MV-4-11 (cell line): ENCODE results near the gene NNMT.

ENCODE experiments used
- DNase-seq: peaks from one replicate; lab custom pipeline; 2025; lab: John Stamatoyannopoulos, UW

Gene NNMT

DNA sequence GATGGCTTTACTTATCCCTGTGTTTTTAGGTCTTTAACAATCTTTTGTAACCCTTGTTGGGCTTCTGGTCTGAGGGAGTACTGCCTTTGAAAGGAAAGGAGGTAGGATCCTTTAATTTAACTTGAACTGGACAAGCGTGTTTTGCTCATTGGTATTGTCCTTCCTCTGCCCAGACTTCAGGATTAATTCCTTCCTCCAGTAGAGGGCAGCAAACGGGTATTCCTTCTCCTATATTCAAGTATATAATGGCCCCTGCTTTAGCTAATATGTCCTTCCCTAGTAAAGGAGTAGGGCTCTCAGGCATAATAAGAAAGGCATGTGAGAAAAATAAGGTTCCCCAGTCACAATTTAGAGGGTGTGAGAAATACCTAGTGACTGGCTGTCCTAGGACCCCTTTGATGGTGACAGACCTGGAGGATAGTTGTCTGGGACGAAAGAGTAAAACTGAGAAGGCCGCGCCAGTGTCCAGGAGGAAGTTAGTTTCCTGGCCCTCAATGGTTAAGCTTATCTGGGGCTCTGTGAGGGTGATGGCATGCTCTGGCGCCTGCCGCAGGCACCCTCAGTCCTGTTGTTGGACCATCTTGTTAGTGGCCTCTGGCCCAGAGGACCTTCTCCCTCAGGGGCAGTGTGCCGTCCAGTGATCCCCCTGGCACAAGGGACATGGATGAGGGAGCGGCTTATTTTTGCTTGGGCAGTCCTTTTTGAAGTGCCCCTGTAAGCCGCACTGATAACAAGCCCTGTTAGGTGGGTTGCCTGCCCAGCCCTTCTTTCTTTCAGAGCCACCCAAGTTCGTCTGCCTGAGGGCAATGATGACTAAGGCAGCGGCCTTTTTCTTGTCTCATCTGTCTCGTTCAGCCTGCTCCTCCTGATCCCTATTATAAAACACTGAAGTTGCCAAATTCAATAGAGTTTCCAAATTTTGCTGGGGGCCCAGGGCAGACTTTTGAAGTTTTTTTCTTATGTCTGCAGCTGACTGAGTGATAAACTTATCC is 52.3 kb downstream of the NNMT start:
- peak; percentile 43 for DNase-seq

DNA sequence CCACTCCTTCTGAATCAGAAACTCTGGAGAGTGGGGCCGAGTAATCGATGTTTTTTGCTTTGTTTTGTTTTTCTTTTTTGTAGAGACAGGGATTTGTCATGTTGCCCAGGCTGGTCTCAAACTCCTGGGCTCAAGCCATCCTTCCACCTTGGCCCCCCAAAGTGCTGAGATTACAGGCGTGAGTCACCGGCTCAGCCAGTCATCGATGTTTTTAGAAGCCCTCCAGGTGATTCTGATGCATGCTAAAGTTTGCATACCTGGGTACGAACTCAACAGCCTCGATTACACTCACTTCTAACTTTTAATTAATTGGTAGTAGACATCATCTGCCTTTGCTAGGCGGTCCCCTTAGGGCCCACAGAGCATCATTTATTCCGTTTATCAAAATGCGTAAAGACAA is 53.8 kb downstream of the NNMT start:
- DNase-seq: no peak

DNA sequence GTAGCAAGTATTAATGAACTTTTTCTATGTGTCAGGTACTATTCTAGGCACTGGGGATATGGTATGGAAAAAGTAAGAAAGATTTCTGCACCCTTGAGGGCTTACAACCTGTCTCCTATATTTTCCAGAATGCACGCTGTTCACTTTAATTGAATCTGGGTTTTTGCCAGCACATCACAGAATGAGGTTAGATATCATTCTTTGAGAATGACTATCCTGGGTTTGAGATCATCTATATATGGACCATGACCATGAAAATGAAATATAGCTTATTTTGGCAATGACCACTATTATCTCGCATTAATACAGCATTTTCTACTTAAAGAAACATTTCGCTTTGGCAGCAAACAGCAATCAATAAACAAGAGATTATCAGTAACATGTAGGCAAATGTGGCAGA is 57.2 kb downstream of the NNMT start:
- no peak for DNase-seq

DNA sequence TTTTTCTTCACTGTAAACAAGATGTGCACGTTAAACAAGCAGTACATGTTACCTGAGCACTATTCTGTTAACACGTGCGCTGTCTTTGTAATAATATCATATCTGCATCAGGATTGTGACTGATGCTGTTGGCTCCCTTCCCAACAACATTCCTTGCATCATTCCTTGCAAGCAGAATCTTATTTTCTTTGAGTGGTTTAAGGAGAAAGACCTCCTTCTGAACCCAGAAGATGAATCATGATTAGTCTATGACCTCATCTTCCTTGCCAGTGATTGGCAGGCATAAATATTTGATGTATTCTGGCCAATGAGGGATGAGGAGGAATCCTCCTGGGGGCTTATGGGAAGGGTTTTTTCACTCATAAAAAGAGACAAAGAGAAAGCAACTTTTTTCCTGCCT is 57.9 kb downstream of the NNMT start:
- DNase-seq: no peak

DNA sequence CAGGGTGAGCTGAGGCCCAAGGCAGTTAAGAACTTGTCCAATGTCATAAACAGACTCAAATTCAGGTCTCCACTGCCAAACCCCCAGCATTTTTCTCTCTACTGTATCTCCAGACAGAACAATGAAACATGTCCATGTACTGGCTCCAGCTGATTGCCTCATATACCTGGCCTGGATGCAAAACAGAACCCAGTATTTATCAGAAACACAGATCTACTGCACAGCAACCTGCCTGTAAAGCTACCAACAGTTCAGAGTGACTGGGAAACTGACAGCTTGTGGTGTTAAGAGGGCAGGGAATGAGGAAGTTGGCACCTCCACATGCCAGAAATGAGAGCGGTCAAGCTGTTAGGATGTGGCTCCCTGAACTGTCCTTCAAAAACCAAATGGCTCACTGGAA is 62.5 kb downstream of the NNMT start:
- DNase-seq: peak; percentile 56

DNA sequence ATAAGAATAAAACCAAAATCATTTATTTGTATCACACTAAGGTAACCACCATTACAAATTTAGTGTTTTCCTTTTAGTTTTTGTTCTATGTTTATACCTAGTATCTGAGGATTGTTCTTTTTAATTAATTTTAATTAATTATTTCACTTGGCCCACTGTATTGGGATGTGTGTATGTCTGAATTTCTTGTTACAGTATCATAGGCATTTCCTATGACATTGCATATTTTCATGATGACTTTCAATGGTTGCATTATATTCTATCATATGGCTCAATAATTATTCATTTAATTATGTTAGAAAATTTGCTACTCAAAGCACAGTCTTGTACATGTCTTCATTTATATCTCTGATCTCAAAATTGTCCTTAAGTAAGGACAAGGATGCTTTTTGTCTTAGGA is 63.1 kb downstream of the NNMT start:
- DNase-seq: no peak

DNA sequence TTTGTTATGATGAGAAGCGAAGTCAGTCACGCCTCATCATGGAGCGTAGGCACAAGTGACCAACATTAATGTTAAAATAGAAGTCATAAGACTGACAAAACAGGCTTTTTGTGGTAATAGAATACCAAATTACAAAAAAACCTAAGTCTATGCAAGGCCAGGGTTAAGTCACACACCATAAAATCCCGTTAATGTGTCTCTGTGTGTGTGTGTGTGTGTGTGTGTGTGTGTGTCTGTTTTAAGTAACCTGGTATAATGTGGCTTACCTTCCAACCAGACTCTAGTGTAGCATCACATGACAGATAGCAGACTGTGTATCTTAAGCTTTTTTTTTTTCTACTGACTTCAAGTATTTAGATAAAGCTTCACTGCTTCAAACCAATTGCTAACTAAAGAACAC is 66.1 kb downstream of the NNMT start:
- DNase-seq: no peak

DNA sequence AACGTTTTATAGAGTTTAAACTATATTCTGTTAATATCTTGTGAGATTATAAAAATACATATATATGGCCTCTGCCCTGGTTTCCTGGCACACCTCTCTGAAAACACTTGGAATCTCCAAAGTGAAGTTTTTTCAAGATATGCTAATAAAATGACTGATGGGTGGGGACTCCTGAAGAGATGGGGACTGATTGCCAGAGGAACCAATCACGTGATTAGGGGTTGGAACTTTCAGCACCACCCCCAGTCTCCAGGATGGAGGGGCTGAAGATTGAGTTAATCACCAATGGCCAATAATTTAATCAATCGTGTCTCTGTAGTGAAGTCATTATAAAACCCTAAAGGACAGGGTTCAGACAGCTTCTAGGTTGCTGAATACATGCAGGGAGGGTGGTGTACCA is 66.8 kb downstream of the NNMT start:
- DNase-seq: no peak
